NCI-H2107 treated with DMSO at 0.1 percent for 48 hours (cell line): ENCODE data around the gene FLNA.

Experiments used
- DNase-seq: peaks from one replicate; lab custom pipeline; 2025; ENCODE audit not compliant: unreplicated experiment; lab: John Stamatoyannopoulos, UW

FLNA gene

GRCh38 chrX:154376774-154377173 lies 2.3 kb upstream of the FLNA start:
- DNase-seq = no peak

- no peak for DNase-seq
These were observed 696 bp upstream of the FLNA start for GRCh38 chrX:154375156-154375504.

- peak; percentile 50 for DNase-seq
These were observed 811 bp downstream of the FLNA start for GRCh38 chrX:154373340-154374306.

- DNase-seq = no peak
These were observed 1.8 kb downstream of the FLNA start for GRCh38 chrX:154372612-154373022.

GRCh38 chrX:154371789-154372300 lies 2.6 kb downstream of the FLNA start:
- DNase-seq = no peak

GRCh38 chrX:154371017-154371788 lies 3.2 kb downstream of the FLNA start:
- peak; percentile 70 for DNase-seq

GRCh38 chrX:154370300-154371016 lies 4.0 kb downstream of the FLNA start:
- DNase-seq = no peak

GRCh38 chrX:154369449-154370299 lies 4.8 kb downstream of the FLNA start:
- peak; percentile 16 for DNase-seq

- peak; percentile 53 for DNase-seq
These were observed 5.6 kb downstream of the FLNA start for GRCh38 chrX:154368630-154369448.

- DNase-seq = no peak
These were observed 6.7 kb downstream of the FLNA start for GRCh38 chrX:154367474-154368308.

- DNase-seq = no peak
These were observed 7.8 kb downstream of the FLNA start for GRCh38 chrX:154366666-154367055.

- DNase-seq = no peak
These were observed 8.3 kb downstream of the FLNA start for GRCh38 chrX:154365997-154366665.

GRCh38 chrX:154365052-154365600 lies 9.3 kb downstream of the FLNA start:
- no peak for DNase-seq

GRCh38 chrX:154363706-154364439 lies 10.6 kb downstream of the FLNA start:
- no peak for DNase-seq

GRCh38 chrX:154362085-154362742 lies 12.2 kb downstream of the FLNA start:
- no peak for DNase-seq

- no peak for DNase-seq
These were observed 14.2 kb downstream of the FLNA start for GRCh38 chrX:154360155-154360713.
